GM19395 (cell line): ENCODE results near the gene FGF2.
"Not testable (repeated sequence)": the region's sequence is repeated elsewhere in the genome, so short reads cannot be mapped to it uniquely, and the experiment has no call there.

Experiments
- ATAC-seq: cut with Tn5 transposase; IDR thresholded peaks from one replicate; pipeline ENCODE4 v1.9.1; 2021; ENCODE audit warnings: mild to moderate bottlenecking, moderate library complexity; ENCODE audit not compliant: unreplicated experiment

The FGF2 gene

DNA sequence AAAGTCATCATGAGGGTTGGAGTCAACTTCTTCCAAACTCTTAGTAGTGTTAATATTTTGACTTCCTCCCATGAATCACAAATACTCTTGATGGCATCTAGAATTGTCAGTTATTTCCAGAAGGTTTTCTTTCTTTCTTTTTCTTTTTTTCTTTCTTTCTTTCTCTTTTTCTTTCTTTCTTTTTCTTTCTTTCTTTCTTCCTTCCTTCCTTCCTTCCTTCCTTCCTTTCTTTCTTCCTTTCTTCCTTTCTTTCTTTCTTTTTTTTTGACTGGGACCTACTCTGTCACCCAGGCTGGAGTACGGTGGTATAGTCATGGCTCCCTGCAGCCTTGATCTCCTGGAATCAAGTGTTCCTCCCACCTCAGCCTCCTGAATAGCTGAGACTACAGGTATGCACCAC lies 17.8 kb downstream of the FGF2 start:
- ATAC-seq: not testable (repeated sequence)

GRCh38 chr4:122845066-122845465 lies 18.4 kb downstream of the FGF2 start:
- ATAC-seq: no peak

- peak; percentile 68 for ATAC-seq
Measured at GRCh38 chr4:122845760-122846159, 19.1 kb downstream of the FGF2 start.

GRCh38 chr4:122847931-122848330 lies 21.3 kb downstream of the FGF2 start:
- ATAC-seq: no peak

DNA sequence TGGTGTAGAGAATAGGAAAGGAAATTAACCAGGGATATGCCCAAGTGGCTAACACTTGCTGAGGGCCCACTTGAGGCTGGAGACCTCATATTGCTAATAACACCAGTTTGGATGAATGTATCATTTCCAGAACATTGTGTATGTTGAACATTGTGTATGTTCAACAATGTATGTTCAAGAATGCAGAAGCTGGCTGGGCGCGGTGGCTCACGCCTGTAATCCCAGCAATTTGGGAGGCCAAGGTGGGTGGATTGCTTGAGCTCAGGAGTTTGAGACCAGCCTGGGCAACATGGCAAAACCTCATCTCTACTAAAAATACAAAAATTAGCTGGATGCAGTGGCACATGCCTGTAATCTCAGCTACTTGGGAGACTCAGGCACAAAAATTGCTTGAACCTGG lies 23.2 kb downstream of the FGF2 start:
- not testable (repeated sequence) for ATAC-seq

GRCh38 chr4:122851568-122851967 lies 24.9 kb downstream of the FGF2 start:
- no peak for ATAC-seq

GRCh38 chr4:122854447-122855352 lies 28.1 kb downstream of the FGF2 start:
- ATAC-seq: no peak

GRCh38 chr4:122855353-122855890 lies 28.8 kb downstream of the FGF2 start:
- no peak for ATAC-seq

- ATAC-seq: no peak
Measured at GRCh38 chr4:122857160-122857559, 30.5 kb downstream of the FGF2 start.

DNA sequence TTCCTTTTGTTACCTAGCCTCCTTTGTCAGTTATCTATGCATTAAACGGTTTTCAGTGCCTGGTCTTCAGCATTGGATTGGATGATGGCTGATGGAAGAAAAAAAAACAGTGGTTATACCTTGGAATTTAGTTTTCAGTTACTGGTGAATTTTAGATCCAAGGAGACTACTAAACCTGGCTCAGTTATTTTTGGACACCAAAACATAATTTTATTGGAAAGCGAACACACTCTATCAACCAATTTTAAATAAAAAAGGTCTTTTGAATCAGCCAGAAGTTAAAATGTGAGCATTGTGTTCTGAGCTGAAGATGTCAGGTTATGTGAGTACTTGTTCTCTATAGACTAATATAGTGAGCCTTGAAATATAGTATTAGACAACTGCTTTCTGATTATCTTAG lies 32.1 kb downstream of the FGF2 start:
- ATAC-seq: no peak

GRCh38 chr4:122861172-122861943 lies 34.7 kb downstream of the FGF2 start:
- no peak for ATAC-seq

DNA sequence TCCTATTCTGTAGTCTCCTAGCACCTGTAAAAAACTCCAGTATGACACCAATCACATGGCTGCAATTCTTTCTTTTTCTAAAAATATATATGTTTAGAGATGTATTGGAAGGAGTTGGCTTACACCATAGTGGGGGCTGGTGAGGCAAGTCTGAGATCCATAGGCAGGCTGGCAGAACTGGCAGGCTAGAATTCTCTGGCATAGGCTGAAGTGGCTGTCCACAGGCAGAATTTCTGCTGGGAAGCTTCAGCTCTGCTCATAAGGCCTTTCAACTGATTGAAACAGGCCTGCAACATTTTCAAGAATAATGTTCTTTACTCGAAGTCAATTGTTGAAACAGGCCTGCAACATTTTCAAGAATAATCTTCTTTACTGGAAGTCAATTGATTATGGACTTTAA lies 37.0 kb downstream of the FGF2 start:
- no peak for ATAC-seq

DNA sequence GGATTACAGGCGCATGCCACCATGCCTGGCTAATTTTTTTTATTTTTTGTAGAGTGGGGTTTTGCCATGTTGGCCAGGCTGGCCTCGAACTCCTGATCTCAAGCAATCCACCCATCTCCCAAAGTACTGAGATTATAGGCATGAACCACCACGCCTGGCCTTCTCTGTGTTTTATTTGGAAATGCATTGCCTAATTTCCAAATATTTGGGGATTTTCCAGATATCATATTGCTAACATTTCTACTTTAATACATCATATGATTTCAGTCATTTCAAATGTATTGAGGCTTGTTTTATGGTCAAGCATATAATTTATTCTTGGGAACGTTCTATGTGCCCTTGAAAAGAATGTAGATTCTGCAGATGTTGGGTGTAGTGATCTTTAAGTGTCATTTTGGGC lies 38.8 kb downstream of the FGF2 start:
- no peak for ATAC-seq

- not testable (repeated sequence) for ATAC-seq
Measured at GRCh38 chr4:122868235-122868634, 41.6 kb downstream of the FGF2 start.

- ATAC-seq: no peak
Measured at GRCh38 chr4:122873146-122873545, 46.5 kb downstream of the FGF2 start.

DNA sequence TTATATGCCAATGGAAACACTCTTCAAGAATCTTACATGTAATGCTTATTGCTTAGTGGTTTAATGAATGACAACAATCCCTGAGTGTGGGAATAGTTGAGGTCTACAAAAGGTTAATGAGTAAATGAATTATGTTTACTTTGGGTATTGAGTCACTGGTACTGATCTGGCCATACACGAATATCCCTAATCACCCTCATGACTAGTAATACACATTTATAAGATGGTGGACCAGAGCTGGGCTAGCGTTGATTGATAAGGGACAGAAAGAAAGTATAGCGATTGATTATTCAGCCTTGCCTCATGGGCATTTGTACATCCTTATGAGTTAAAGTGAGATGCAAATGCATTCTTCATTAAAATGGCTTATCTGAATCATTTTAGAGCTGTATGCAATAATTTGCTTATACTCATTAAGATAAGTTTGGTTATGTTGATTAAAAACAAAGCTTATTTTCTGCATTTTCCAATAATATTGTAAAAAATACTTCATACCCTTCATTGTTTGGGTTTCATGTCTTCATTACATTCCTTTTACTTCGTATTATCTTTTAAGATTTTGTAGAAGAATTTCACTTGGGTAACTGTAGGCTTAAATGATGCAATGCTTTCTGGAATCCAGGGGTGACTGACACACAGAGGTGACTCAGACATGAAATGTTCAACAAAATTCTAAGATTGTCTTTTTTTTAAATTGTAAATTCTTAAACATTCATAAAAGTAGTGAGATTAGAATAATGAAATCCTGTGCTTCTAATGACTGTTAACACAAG lies 47.4 kb downstream of the FGF2 start:
- peak; percentile 60 for ATAC-seq

- no peak for ATAC-seq
Measured at GRCh38 chr4:122875949-122876348, 49.3 kb downstream of the FGF2 start.

- no peak for ATAC-seq
Measured at GRCh38 chr4:122876456-122876855, 49.8 kb downstream of the FGF2 start.

DNA sequence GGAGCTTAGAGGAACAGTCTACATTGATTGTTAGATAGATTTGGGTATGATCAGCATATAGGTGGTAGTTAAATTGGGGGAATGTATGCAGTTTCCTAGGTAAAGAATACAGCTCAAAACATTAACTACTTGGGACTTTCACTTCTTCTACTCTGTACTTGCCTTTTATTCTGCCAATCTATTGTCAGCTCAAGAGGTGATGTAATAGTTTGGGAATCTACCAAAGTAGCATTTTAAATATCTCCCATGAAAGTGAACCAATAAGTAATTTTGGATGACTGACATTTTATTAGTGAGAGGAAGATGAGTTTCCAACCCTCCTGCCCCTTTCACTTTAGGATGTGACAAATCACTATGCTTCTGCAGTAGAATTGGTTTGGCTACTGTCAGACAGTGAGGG lies 52.4 kb downstream of the FGF2 start:
- ATAC-seq: no peak

DNA sequence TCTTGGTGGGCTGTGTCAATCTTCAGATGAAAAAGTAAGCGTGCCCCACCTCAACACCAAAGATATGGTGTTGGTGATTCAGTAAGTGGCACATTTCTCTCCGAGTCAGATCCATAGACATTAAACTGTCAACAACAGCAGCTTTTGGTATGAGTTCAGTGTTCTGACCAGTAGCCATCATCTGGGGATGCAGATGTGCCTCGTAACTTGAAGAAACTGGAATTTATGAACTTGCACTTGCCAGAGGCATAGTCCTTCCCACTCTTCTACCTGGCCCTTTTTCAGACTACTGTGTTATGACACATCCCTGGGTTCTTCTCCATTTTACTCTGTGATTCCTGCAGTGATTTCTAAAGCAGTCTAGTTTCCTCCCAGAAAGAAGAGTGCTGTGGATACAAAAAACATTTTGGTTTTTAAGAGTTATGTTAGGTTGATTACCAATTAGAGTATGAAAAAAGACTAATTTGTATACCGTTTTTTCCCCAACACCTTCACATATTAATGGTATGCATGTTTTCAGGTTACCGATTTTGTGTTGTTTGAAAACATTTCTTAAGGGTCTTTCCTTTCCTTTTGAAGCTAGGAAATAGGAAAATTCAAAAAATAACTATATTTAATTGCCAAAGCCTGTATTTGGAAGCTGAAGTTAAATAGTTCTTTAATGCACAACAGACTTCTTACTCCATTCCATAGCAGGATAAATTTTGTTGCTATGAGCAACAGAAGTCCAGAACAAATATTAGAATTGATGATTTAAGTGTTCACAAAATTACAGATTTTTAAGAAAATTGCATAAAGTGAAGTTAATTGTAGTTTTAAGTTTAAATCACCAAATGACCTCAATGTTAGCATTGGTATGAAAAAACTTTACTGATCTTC lies 56.5 kb downstream of the FGF2 start:
- no peak for ATAC-seq
